ENCODE results near the gene GSC2. TPM values are rescaled to one million over a fixed set of nuclear protein-coding genes. Genes with fewer than 3 reads are reported as not detected.
"Not testable (repeated sequence)": the region's sequence is repeated elsewhere in the genome, so short reads cannot be mapped to it uniquely, and the experiment has no call there.

GSC2 gene
- total RNA-seq, 1 donor, result not detected

DNA sequence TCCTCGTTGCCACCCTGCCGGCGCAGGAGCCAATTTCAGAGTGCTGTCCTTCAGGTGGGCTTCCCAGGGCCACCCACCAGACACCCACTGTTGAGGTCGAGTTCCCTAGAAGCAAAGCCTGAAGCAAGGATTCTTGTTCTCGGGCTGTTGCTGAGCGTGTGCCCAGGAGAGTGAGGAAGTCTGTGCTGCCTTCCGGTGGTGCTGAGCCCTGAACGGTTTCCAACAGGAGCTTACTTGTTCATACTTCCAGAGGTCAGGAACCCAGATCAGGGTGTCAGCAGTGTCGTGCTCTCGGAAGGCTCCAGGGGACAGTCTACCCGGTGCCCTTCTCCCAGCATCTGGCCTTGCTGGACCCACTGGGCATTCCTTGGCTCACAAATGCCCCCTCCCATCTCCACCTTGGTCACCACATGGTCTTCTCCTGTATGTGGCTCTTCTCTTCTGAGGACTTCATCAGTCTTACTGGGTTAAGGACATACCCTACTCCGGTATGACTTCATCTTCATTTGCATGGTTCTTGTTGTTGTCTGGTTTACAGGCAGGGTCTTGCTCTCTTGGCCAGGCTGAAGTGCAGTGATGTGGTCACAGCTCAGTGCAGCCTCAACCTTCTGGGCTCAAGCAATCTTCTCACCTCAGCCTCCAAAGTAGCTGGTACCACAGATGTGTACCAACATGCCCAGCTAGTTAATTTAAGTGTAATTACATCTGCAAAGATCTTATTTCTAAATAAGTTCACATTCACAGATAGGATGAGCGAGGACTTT is 17.2 kb upstream of the GSC2 start:
- DNase-seq (ENCODE audit: low read depth), result no peak
- TF ChIP-seq CTCF (IDR thresholded peaks at IDR 0.05; ENCODE audit: insufficient read depth, low read depth, low read length), result no peak
- H3K4me3 ChIP-seq (ENCODE audit: low read depth, low read length), result no peak overlapping the region

DNA sequence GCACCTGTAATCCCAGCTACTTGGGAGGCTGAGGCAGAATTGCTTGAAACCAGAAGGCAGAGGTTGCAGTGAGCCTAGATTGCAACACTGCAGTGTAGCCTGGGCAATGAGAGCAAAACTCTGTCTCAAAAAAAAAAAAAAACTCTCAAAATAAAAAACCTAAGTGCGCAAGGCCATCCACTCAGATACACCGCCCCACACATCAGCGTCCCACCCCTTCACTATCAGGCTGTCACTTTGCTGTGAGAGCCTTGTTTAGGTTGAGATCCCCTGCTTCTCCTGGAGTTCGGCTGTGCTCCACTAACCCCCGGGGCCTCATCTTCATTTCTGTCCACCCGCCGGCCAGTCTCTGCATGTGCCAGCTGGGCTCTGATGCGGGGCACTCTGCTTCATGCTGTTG is 16.3 kb upstream of the GSC2 start:
- no peak overlapping the region for H3K4me3 ChIP-seq (ENCODE audit: low read depth, low read length)
- no peak for TF ChIP-seq CTCF (IDR thresholded peaks at IDR 0.05; ENCODE audit: insufficient read depth, low read depth, low read length)
- no peak for DNase-seq (ENCODE audit: low read depth)

DNA sequence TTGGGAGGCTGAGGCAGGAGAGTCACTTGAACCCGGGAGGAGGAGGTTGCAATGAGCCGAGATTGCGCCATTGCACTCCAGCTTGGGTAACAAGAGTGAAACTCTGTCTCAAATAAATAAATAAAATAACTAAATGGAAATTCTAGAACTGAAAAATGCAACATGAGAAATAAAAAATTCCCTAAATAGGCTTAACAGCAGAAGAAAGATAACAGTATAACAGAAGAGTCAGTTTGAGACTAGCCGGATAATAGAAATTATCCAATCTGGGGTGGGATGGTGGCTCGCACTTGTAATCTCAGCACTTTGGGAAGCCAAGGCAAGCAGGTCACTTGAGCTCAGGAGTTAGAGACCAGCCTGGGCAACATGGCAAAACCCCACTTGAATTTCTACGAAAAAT is 14.3 kb upstream of the GSC2 start:
- no peak for TF ChIP-seq CTCF (IDR thresholded peaks at IDR 0.05; ENCODE audit: insufficient read depth, low read depth, low read length)

DNA sequence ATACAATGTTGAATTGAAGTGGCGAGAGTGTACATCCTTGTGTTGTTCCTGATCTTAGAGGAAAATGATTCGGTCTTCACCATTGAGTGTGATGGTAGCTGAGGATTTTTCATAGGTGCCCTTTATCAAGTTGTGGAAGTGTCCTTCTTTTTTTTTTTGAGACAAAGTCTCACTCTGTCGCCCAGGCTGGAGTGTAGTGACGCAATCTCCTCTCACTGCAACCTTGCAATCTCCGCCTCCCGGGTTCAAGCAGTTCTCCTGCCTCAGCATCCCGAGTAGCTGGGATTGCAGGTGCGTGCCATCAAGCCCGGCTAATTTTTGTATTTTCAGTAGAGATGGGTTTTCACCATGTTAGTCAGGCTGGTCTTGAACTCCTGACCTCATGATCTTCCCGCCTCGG is 8.6 kb upstream of the GSC2 start:
- not testable (repeated sequence) for DNase-seq (ENCODE audit: low read depth); H3K4me3 ChIP-seq (ENCODE audit: low read depth, low read length)

More for the DNA sequence above, 14.3 kb upstream of the GSC2 start:
- no peak overlapping the region for H3K4me3 ChIP-seq (ENCODE audit: low read depth, low read length)
- DNase-seq (ENCODE audit: low read depth), result no peak

DNA sequence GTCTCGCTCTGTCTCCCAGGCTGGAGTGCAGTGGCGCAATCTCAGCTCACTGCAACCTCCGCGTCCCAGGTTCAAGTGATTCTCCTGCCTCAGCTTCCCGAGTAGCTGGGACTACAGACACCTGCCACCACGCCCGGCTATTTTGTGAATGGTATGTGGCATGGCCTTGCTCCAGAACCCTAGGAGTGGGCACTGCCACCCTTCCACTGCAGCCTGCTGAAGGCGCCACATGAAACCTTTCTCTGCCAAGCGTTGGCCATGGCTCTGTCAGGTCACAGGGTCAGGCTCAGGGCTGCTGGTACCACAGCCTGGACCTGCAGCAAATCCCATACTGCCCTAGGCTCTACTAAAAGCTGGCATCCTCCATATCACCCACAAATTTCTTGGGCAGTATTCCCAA is 6.0 kb upstream of the GSC2 start:
- not testable (repeated sequence) for H3K4me3 ChIP-seq (ENCODE audit: low read depth, low read length); DNase-seq (ENCODE audit: low read depth)

DNA sequence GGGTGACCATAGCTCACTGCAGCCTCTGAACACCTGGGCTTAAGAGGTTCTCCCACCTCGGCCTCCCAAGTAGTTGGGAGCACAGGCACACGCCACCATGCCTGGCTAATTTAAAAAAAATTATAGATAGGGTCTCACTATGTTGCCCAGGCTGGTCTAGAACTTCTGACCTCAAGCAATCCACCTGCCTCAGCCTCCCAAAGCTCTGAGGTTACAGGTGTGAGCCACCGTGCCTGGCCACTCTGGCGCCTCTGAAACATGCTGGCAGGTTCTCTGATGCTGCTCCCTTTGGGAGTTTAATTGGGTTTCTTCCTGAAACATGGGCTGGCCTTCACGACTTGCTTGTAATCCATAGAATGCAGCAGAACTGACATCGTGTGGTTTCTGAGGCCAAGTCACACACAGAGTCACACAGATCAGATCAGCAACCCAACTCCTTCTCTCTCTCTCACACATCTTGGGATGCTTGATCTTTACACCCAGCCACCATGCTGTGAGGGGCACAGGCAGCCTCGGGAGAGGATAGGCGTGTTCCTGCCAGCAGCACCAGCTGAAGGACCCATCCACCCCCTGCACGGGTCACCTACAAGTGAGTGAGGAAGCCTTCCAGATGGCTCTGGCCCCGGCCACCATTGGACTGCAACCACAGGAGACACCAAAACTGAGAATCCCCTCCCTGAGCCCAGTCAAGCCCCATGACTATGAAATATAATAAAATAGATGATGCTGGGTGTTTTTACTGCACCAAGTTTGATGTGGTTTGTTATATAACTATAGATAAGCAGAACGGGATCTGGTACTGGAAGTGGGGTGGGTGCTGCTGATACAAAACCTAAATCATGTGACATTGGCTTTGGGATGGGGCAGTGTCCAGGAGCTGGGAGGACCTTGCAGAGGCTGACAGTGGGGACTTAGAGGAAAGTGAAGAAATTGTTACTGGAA is 3.1 kb upstream of the GSC2 start:
- H3K4me3 ChIP-seq (ENCODE audit: low read depth, low read length), result no peak overlapping the region
- no peak for DNase-seq (ENCODE audit: low read depth)
- TF ChIP-seq CTCF (IDR thresholded peaks at IDR 0.05; ENCODE audit: insufficient read depth, low read depth, low read length), result no peak

- TF ChIP-seq CTCF (IDR thresholded peaks at IDR 0.05; ENCODE audit: insufficient read depth, low read depth, low read length), result no peak
- no peak for DNase-seq (ENCODE audit: low read depth)
- H3K4me3 ChIP-seq (ENCODE audit: low read depth, low read length), result no peak overlapping the region
These were observed 1.5 kb upstream of the GSC2 start for GRCh38 chr22:19151329-19152191.
